ENCODE results near the gene CBLB.
"Not testable (repeated sequence)": the region's sequence is repeated elsewhere in the genome, so short reads cannot be mapped to it uniquely, and the experiment has no call there.

The CBLB gene

GRCh38 chr3:105821433-105821832, 47.4 kb downstream of the CBLB start:
- TF ChIP-seq CTCF (IDR thresholded peaks at IDR 0.05; ENCODE audit: borderline replicate concordance, extremely low read depth, low read length, poor library complexity, severe bottlenecking) (no peak), EZH2 (IDR thresholded peaks at IDR 0.05; ENCODE audit: borderline replicate concordance, low read depth, low read length, severe bottlenecking) (no peak)
- H3K79me2 ChIP-seq (ENCODE audit: insufficient read depth, low read length): no peaks in the 10 kb centered on the region
- ATAC-seq (ENCODE audit: insufficient read depth, low read depth): no peak
- H3K4me1 ChIP-seq (ENCODE audit: insufficient read depth, low read length): no peaks in the 10 kb centered on the region
- H3K4me2 ChIP-seq (ENCODE audit: insufficient read depth, low read length): no peak overlapping the region
- H3K27me3 ChIP-seq (ENCODE audit: insufficient read depth, low read length, poor library complexity): no peaks in the 10 kb centered on the region
- no peak for DNase-seq
- peaks cover 4% of the 10 kb centered on the region; the same call in 1 of the 2 replicates for H3K36me3 ChIP-seq (ENCODE audit: insufficient read depth, low read length)
- H3K9me3 ChIP-seq (ENCODE audit: insufficient read depth, low read length, severe bottlenecking): no peaks in the 10 kb centered on the region
- H2AFZ ChIP-seq (ENCODE audit: low read depth, low read length): no peak overlapping the region
- no peak overlapping the region for H3K4me3 ChIP-seq (ENCODE audit: low read depth in 1 of 2, low read length in 2 of 2)
- H4K20me1 ChIP-seq (ENCODE audit: insufficient read depth, low read length): no peaks in the 10 kb centered on the region
- H3K9ac ChIP-seq (ENCODE audit: low read depth, low read length): no peak overlapping the region
- no peak overlapping the region for H3K27ac ChIP-seq (ENCODE audit: low read length)

DNA sequence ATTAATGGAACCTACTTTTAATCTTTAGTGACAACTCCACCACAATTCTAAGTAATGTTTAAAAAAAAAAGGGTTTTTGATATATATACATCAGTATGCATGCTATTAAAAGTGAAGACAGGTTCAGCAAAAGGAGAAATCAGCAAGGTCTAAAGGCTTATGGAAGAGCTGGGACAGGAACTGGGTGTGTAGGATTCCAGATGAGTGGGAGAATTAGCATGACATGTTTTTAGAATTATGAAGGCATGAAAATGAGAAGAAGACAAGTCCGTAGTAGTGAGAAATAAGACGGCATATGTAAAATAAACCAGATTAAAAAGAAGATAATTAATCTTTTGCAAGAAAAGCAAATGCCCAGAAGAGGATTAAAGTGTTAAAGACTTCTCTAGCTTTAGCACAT, 52.0 kb downstream of the CBLB start:
- no peak overlapping the region for H3K4me3 ChIP-seq (ENCODE audit: low read depth in 1 of 2, low read length in 2 of 2)
- H3K9me3 ChIP-seq (ENCODE audit: insufficient read depth, low read length, severe bottlenecking): no peaks in the 10 kb centered on the region
- no peak overlapping the region for H3K9ac ChIP-seq (ENCODE audit: low read depth, low read length)
- DNase-seq (no peak), ATAC-seq (ENCODE audit: insufficient read depth, low read depth) (no peak)
- no peak overlapping the region for H2AFZ ChIP-seq (ENCODE audit: low read depth, low read length)
- no peak for TF ChIP-seq EZH2 (IDR thresholded peaks at IDR 0.05; ENCODE audit: borderline replicate concordance, low read depth, low read length, severe bottlenecking)
- no peak for TF ChIP-seq CTCF (IDR thresholded peaks at IDR 0.05; ENCODE audit: borderline replicate concordance, extremely low read depth, low read length, poor library complexity, severe bottlenecking)
- H3K27me3 ChIP-seq (ENCODE audit: insufficient read depth, low read length, poor library complexity): no peaks in the 10 kb centered on the region
- no peaks in the 10 kb centered on the region for H4K20me1 ChIP-seq (ENCODE audit: insufficient read depth, low read length)
- H3K36me3 ChIP-seq (ENCODE audit: insufficient read depth, low read length): no peaks in the 10 kb centered on the region; the same call in 1 of the 2 replicates
- H3K4me1 ChIP-seq (ENCODE audit: insufficient read depth, low read length): no peaks in the 10 kb centered on the region
- H3K79me2 ChIP-seq (ENCODE audit: insufficient read depth, low read length): no peaks in the 10 kb centered on the region
- no peak overlapping the region for H3K4me2 ChIP-seq (ENCODE audit: insufficient read depth, low read length)
- H3K27ac ChIP-seq (ENCODE audit: low read length): no peak overlapping the region

DNA sequence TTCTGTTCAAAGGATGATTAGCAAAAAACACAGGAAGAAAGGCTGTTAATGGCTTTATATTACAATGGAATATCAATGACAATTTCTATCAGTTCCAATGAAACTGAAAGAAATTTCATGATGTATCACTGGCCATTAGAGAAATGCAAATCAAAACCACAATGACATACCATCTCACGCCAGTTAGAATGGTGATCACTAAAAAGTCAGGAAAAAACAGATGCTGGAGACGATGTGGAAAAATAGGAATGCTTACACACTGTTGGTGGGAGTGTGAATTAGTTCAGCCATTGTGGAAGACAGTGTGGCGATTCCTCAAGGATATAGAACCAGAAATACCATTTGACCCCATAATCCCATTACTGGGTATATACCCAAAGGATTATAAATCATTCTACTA, 53.5 kb downstream of the CBLB start:
- H3K4me2 ChIP-seq (ENCODE audit: insufficient read depth, low read length); H3K4me1 ChIP-seq (ENCODE audit: insufficient read depth, low read length); ATAC-seq (ENCODE audit: insufficient read depth, low read depth); H2AFZ ChIP-seq (ENCODE audit: low read depth, low read length); H3K79me2 ChIP-seq (ENCODE audit: insufficient read depth, low read length); H3K4me3 ChIP-seq (ENCODE audit: low read depth in 1 of 2, low read length in 2 of 2); H3K9ac ChIP-seq (ENCODE audit: low read depth, low read length); H3K36me3 ChIP-seq (ENCODE audit: insufficient read depth, low read length); H4K20me1 ChIP-seq (ENCODE audit: insufficient read depth, low read length); H3K9me3 ChIP-seq (ENCODE audit: insufficient read depth, low read length, severe bottlenecking); DNase-seq; H3K27me3 ChIP-seq (ENCODE audit: insufficient read depth, low read length, poor library complexity); H3K27ac ChIP-seq (ENCODE audit: low read length): not testable (repeated sequence)

- Histone ChIP-seq H3K27me3 (ENCODE audit: insufficient read depth, low read length, poor library complexity) (no peaks in the 10 kb centered on the region), H3K36me3 (ENCODE audit: insufficient read depth, low read length) (no peaks in the 10 kb centered on the region), H3K4me1 (ENCODE audit: insufficient read depth, low read length) (no peaks in the 10 kb centered on the region), H3K79me2 (ENCODE audit: insufficient read depth, low read length) (no peaks in the 10 kb centered on the region), H3K4me2 (ENCODE audit: insufficient read depth, low read length) (no peak overlapping the region), H4K20me1 (ENCODE audit: insufficient read depth, low read length) (no peaks in the 10 kb centered on the region), H3K9ac (ENCODE audit: low read depth, low read length) (no peak overlapping the region), H2AFZ (ENCODE audit: low read depth, low read length) (no peak overlapping the region), H3K4me3 (ENCODE audit: low read depth in 1 of 2, low read length in 2 of 2) (no peak overlapping the region), H3K27ac (ENCODE audit: low read length) (no peak overlapping the region), H3K9me3 (ENCODE audit: insufficient read depth, low read length, severe bottlenecking) (no peaks in the 10 kb centered on the region)
- ATAC-seq (ENCODE audit: insufficient read depth, low read depth) (no peak), DNase-seq (no peak)
- no peak for TF ChIP-seq CTCF (IDR thresholded peaks at IDR 0.05; ENCODE audit: borderline replicate concordance, extremely low read depth, low read length, poor library complexity, severe bottlenecking)
- TF ChIP-seq EZH2 (IDR thresholded peaks at IDR 0.05; ENCODE audit: borderline replicate concordance, low read depth, low read length, severe bottlenecking): no peak
Observed at GRCh38 chr3:105813710-105814109, 55.1 kb downstream of the CBLB start.
